Measurements from ENCODE around the gene ARCN1.
"Not testable (repeated sequence)": the region's sequence is repeated elsewhere in the genome, so short reads cannot be mapped to it uniquely, and the experiment has no call there.

Gene ARCN1

GRCh38 chr11:118572981-118573550, 857 bp downstream of the ARCN1 start:
- TF ChIP-seq CTCF (IDR thresholded peaks at IDR 0.05; ENCODE audit: unreplicated experiment in 3 of 3): no peak
- peaks cover 49% of the 10 kb centered on the region for H3K4me1 Mint-ChIP-seq
- H3K9me3 Mint-ChIP-seq: no peaks in the 10 kb centered on the region
- peak overlapping the region; percentile 91 to 99 (median 99) for H3K4me3 Mint-ChIP-seq
- peaks cover 9% of the 10 kb centered on the region for H3K36me3 Mint-ChIP-seq (ENCODE audit: low read depth)
- H3K27me3 Mint-ChIP-seq (ENCODE audit: low read depth): no peaks in the 10 kb centered on the region
- peak overlapping the region; percentile 96 to 98 (median 96) for H3K27ac Mint-ChIP-seq

GRCh38 chr11:118574636-118575035, 2.4 kb downstream of the ARCN1 start:
- peaks cover 54% of the 10 kb centered on the region for H3K4me1 Mint-ChIP-seq
- peak overlapping the region; percentile 76 to 86 (median 84) for H3K4me3 Mint-ChIP-seq
- peaks cover 9% of the 10 kb centered on the region for H3K36me3 Mint-ChIP-seq (ENCODE audit: low read depth)
- H3K27ac Mint-ChIP-seq: peak overlapping the region; percentile 31 to 59 (median 53)
- H3K9me3 Mint-ChIP-seq: no peaks in the 10 kb centered on the region
- no peaks in the 10 kb centered on the region for H3K27me3 Mint-ChIP-seq (ENCODE audit: low read depth)
- TF ChIP-seq CTCF (IDR thresholded peaks at IDR 0.05; ENCODE audit: unreplicated experiment in 3 of 3): no peak

GRCh38 chr11:118577995-118578394, 5.8 kb downstream of the ARCN1 start:
- H3K4me1 Mint-ChIP-seq: peaks cover 44% of the 10 kb centered on the region
- not testable (repeated sequence) for H3K4me3 Mint-ChIP-seq; H3K27ac Mint-ChIP-seq; H3K27me3 Mint-ChIP-seq (ENCODE audit: low read depth); H3K9me3 Mint-ChIP-seq
- peaks cover 21% of the 10 kb centered on the region for H3K36me3 Mint-ChIP-seq (ENCODE audit: low read depth)

- H3K27me3 Mint-ChIP-seq (ENCODE audit: low read depth): no peaks in the 10 kb centered on the region
- peaks cover 18% of the 10 kb centered on the region for H3K4me1 Mint-ChIP-seq
- peaks cover 44% of the 10 kb centered on the region for H3K36me3 Mint-ChIP-seq (ENCODE audit: low read depth)
- no peak for TF ChIP-seq CTCF (IDR thresholded peaks at IDR 0.05; ENCODE audit: unreplicated experiment in 3 of 3)
- H3K27ac Mint-ChIP-seq: no peak overlapping the region
- H3K4me3 Mint-ChIP-seq: no peak overlapping the region
- H3K9me3 Mint-ChIP-seq: no peaks in the 10 kb centered on the region
Observed at GRCh38 chr11:118581057-118581456, 8.8 kb downstream of the ARCN1 start.

- Mint-ChIP-seq H3K27me3 (ENCODE audit: low read depth) (no peaks in the 10 kb centered on the region), H3K27ac (no peak overlapping the region), H3K4me3 (no peak overlapping the region), H3K36me3 (ENCODE audit: low read depth) (peaks cover 74% of the 10 kb centered on the region), H3K4me1 (no peaks in the 10 kb centered on the region), H3K9me3 (no peaks in the 10 kb centered on the region)
- no peak for TF ChIP-seq CTCF (IDR thresholded peaks at IDR 0.05; ENCODE audit: unreplicated experiment in 3 of 3)
Observed at GRCh38 chr11:118587952-118588351, 15.7 kb downstream of the ARCN1 start.

- H3K9me3 Mint-ChIP-seq: no peaks in the 10 kb centered on the region
Observed at GRCh38 chr11:118592616-118593367, 20.6 kb downstream of the ARCN1 start.

More at GRCh38 chr11:118592616-118593367, 20.6 kb downstream of the ARCN1 start:
- no peak overlapping the region for H3K27ac Mint-ChIP-seq
- TF ChIP-seq CTCF (IDR thresholded peaks at IDR 0.05; ENCODE audit: unreplicated experiment in 3 of 3): no peak
- no peaks in the 10 kb centered on the region for H3K27me3 Mint-ChIP-seq (ENCODE audit: low read depth)
- H3K36me3 Mint-ChIP-seq (ENCODE audit: low read depth): peaks cover 74% of the 10 kb centered on the region
- H3K4me1 Mint-ChIP-seq: peaks cover 6% of the 10 kb centered on the region
- H3K4me3 Mint-ChIP-seq: no peak overlapping the region

Measured in nephron (organoid).